H1 (cell line): ENCODE measurements around the gene SS18L1. TPM values are rescaled to one million over a fixed set of nuclear protein-coding genes. Genes with fewer than 3 reads are reported as not detected.

Experiments
- CTCF ChIA-PET: fragments of 300-600 bp; sonication (Branson Sonifier 250); formaldehyde crosslinking; loops from one replicate; lab custom pipeline; 2021; ENCODE audit not compliant: partially characterized antibody; lab: Charles Lee
- POLR2A ChIA-PET: fragments of 300-600 bp; sonication (Branson Sonifier 250); formaldehyde crosslinking; loops from one replicate; lab custom pipeline; 2021; ENCODE audit warnings: inconsistent platforms; ENCODE audit not compliant: partially characterized antibody; lab: Charles Lee
- DNase-seq, 2 experiments: peaks; one replicate each; pipeline versions ENCODE4 v3.0.0 to v3.0.0-alpha.2; 2010 to 2022; ENCODE audit warnings: low spot score in 2 of 2, low read depth in 1 of 2, mixed read lengths in 1 of 2
- FAIRE-seq: peaks from 2 replicates; lab custom pipeline; 2011; peaks lifted over from hg19 to GRCh38; lab: Jason Lieb, UNC
- H2AFZ ChIP-seq: 2 replicates; pipeline ENCODE4 v1.8.1; 2012; ENCODE audit warnings: low read length, inconsistent platforms
- H2AK5ac ChIP-seq: 2 replicates; pipeline ENCODE4 v1.6.1; 2013; ENCODE audit warnings: low read depth, low read length
- H2BK120ac ChIP-seq: replicated peaks from 2 replicates; pipeline ENCODE3; 2013; ENCODE audit warnings: low read depth, low read length, inconsistent platforms
- H2BK12ac ChIP-seq: 2 replicates; pipeline ENCODE4 v1.6.1; 2013; ENCODE audit warnings: low read depth, low read length
- H2BK15ac ChIP-seq: 2 replicates; pipeline ENCODE4 v1.6.1; 2013; ENCODE audit warnings: low read length
- H2BK20ac ChIP-seq: 2 replicates; pipeline ENCODE4 v1.6.1; 2013; ENCODE audit warnings: low read length
- H2BK5ac ChIP-seq: 2 replicates; pipeline ENCODE4 v1.6.1; 2013; ENCODE audit warnings: low read depth, low read length
- H3K14ac ChIP-seq: 2 replicates; pipeline ENCODE4 v1.6.1; 2013; ENCODE audit warnings: inconsistent platforms; ENCODE audit not compliant: insufficient read length
- H3K18ac ChIP-seq: 2 replicates; pipeline ENCODE4 v1.6.1; 2013; ENCODE audit warnings: low read length; ENCODE audit errors: extremely low read depth
- H3K23ac ChIP-seq: 2 replicates; pipeline ENCODE4 v1.6.1; 2013; ENCODE audit warnings: inconsistent platforms; ENCODE audit not compliant: insufficient read length
- H3K23me2 ChIP-seq: 2 replicates; pipeline ENCODE4 v1.6.1; 2013; ENCODE audit warnings: low read depth, low read length
- H3K27ac ChIP-seq: 2 replicates; pipeline ENCODE4 v1.6.1; 2011; ENCODE audit warnings: low read depth, low read length, inconsistent platforms
- H3K27me3 ChIP-seq, 4 experiments: replicated peaks in 1 of 4; 1 replicate in 1 of 4; 2 replicates in 3 of 4; pipeline versions ENCODE4 v1.6.1 to v1.8.1; 2011 to 2013; ENCODE audit warnings: low read length in 3 of 4, mild to moderate bottlenecking in 3 of 4, inconsistent platforms in 2 of 4, mixed read lengths in 2 of 4, moderate library complexity in 1 of 4; ENCODE audit not compliant: control insufficient read depth in 3 of 4, insufficient read depth in 3 of 4; ENCODE audit errors: extremely low read depth in 1 of 4
- H3K36me3 ChIP-seq, 4 experiments: 2 replicates each; pipeline versions ENCODE4 v1.6.1 to v1.8.1; 2011 to 2013; ENCODE audit warnings: mild to moderate bottlenecking in 4 of 4, low read length in 3 of 4, moderate library complexity in 2 of 4, control low read depth in 1 of 4, inconsistent platforms in 1 of 4; ENCODE audit not compliant: insufficient read depth in 4 of 4, control insufficient read depth in 2 of 4
- H3K4ac ChIP-seq: replicated peaks from 2 replicates; pipeline ENCODE3; 2013; ENCODE audit warnings: low read length, low read depth, mixed read lengths, inconsistent platforms; ENCODE audit not compliant: insufficient read length
- H3K4me1 ChIP-seq, 4 experiments: replicated peaks in 1 of 4; 1 replicate in 1 of 4; 2 replicates in 3 of 4; pipeline versions ENCODE4 v1.6.1 to v1.8.1; 2011 to 2013; ENCODE audit warnings: low read length in 3 of 4, inconsistent platforms in 2 of 4, mixed read lengths in 1 of 4; ENCODE audit not compliant: insufficient read depth in 4 of 4, control insufficient read depth in 3 of 4
- H3K4me2 ChIP-seq, 2 experiments: 2 replicates each; pipeline versions ENCODE4 v1.6.1 to v1.8.1; 2011 to 2013; ENCODE audit warnings: low read depth in 2 of 2, low read length in 2 of 2, control low read depth in 1 of 2, inconsistent platforms in 1 of 2, mild to moderate bottlenecking in 1 of 2; ENCODE audit not compliant: insufficient read depth in 1 of 2
- H3K4me3 ChIP-seq, 4 experiments: fragments of 200-600, 300-600 bp in 1 of 4; sonication (generic), shearing (Covaris generic), sonication (Bioruptor Twin) in 1 of 4; 2 replicates each; pipeline versions ENCODE4 v1.5.1 to v1.8.1; 2011 to 2016; ENCODE audit warnings: low read length in 4 of 4, low read depth in 3 of 4, control low read depth in 2 of 4, inconsistent platforms in 2 of 4, mild to moderate bottlenecking in 2 of 4, mixed read lengths in 1 of 4, moderate library complexity in 1 of 4; ENCODE audit not compliant: insufficient read depth in 2 of 4; ENCODE audit errors: extremely low read depth in 1 of 4
- H3K56ac ChIP-seq: replicated peaks from 2 replicates; pipeline ENCODE3; 2013; ENCODE audit warnings: low read depth, mild to moderate bottlenecking, mixed read lengths, low read length, inconsistent platforms; ENCODE audit not compliant: insufficient read length
- H3K79me1 ChIP-seq: 2 replicates; pipeline ENCODE4 v1.6.1; 2013; ENCODE audit warnings: low read depth, low read length, control low read depth
- H3K79me2 ChIP-seq, 2 experiments: 2 replicates each; pipeline versions ENCODE4 v1.6.1 to v1.8.1; 2012 to 2013; ENCODE audit warnings: low read length in 2 of 2, mild to moderate bottlenecking in 2 of 2, inconsistent platforms in 1 of 2; ENCODE audit not compliant: insufficient read depth in 2 of 2, control insufficient read depth in 1 of 2
- H3K9ac ChIP-seq, 4 experiments: replicated peaks in 1 of 4; 1 replicate in 1 of 4; 2 replicates in 3 of 4; pipeline versions ENCODE4 v1.6.1 to v1.8.1; 2011 to 2013; ENCODE audit warnings: low read depth in 3 of 4, low read length in 3 of 4, control low read depth in 2 of 4, mild to moderate bottlenecking in 2 of 4, moderate library complexity in 2 of 4, inconsistent platforms in 1 of 4; ENCODE audit errors: extremely low read depth in 1 of 4
- H3K9me3 ChIP-seq, 2 experiments: 2 replicates each; pipeline versions ENCODE4 v1.6.1 to v1.8.1; 2012 to 2013; ENCODE audit warnings: mild to moderate bottlenecking in 2 of 2, moderate library complexity in 2 of 2, control low read depth in 1 of 2, inconsistent platforms in 1 of 2, low read depth in 1 of 2, low read length in 1 of 2, mixed read lengths in 1 of 2; ENCODE audit not compliant: insufficient read depth in 2 of 2
- H4K20me1 ChIP-seq, 2 experiments: replicated peaks in 1 of 2; 2 replicates each; pipeline versions ENCODE3 to v1.8.1; 2011 to 2013; ENCODE audit warnings: inconsistent platforms in 2 of 2, low read length in 2 of 2, mild to moderate bottlenecking in 1 of 2; ENCODE audit not compliant: insufficient read depth in 2 of 2, control insufficient read depth in 1 of 2
- H4K5ac ChIP-seq: 2 replicates; pipeline ENCODE4 v1.6.1; 2013; ENCODE audit warnings: low read length, low read depth, mixed read lengths, inconsistent platforms; ENCODE audit not compliant: insufficient read length
- H4K8ac ChIP-seq: 2 replicates; pipeline ENCODE4 v1.8.0; 2013; ENCODE audit warnings: mild to moderate bottlenecking, moderate library complexity, low read length, inconsistent platforms; ENCODE audit not compliant: insufficient read depth; ENCODE audit errors: extremely low read depth
- H4K91ac ChIP-seq: replicated peaks from 2 replicates; pipeline ENCODE3; 2013; ENCODE audit warnings: low read length, mixed read lengths, inconsistent platforms; ENCODE audit not compliant: insufficient read length
- BRCA1 ChIP-seq: IDR thresholded peaks from 2 replicates; pipeline ENCODE4 v1.6.1; 2012; ENCODE audit warnings: low read depth, low read length, improper control_type of control experiment
- CHD2 ChIP-seq: IDR thresholded peaks from 2 replicates; pipeline ENCODE4 v1.6.1; 2012; ENCODE audit warnings: low read length, improper control_type of control experiment
- CREB1 ChIP-seq: IDR thresholded peaks from 2 replicates; pipeline ENCODE4 v1.6.1; 2012; ENCODE audit warnings: inconsistent platforms
- CTBP2 ChIP-seq: IDR thresholded peaks from 2 replicates; pipeline ENCODE4 v1.7.0; 2011; ENCODE audit warnings: borderline replicate concordance, mild to moderate bottlenecking, moderate library complexity, mixed read lengths, low read length; ENCODE audit not compliant: insufficient read depth, insufficient read length
- CTCF ChIP-seq, 3 experiments: IDR thresholded peaks; 1 replicate in 2 of 3; 2 replicates in 1 of 3; pipeline versions ENCODE4 v1.5.1 to v1.6.1; 2011; ENCODE audit warnings: low read length in 3 of 3, mild to moderate bottlenecking in 3 of 3, inconsistent platforms in 2 of 3, low read depth in 1 of 3, moderate library complexity in 1 of 3; ENCODE audit not compliant: insufficient read depth in 1 of 3; ENCODE audit errors: control extremely low read depth in 1 of 3
- SP1 ChIP-seq: IDR thresholded peaks from 2 replicates; pipeline ENCODE4 v1.6.1; 2011; ENCODE audit warnings: low read depth, low read length
- YY1 ChIP-seq: IDR thresholded peaks from 2 replicates; pipeline ENCODE4 v1.6.1; 2011; ENCODE audit warnings: low read depth, mild to moderate bottlenecking, low read length
- WGBS, 2 experiments: shearing (Covaris generic) in 1 of 2; methylation state at CpG; one replicate each; pipeline versions ENCODE4 v1.1.6 to v1.1.7; 2013 to 2015; ENCODE audit warnings: low lambda C conversion rate in 2 of 2, mixed read lengths in 2 of 2, inconsistent platforms in 1 of 2, low coverage in 1 of 2, missing lambda C conversion rate in 1 of 2; ENCODE audit not compliant: insufficient replicate concordance in 2 of 2, insufficient coverage in 1 of 2, insufficient read length in 1 of 2; ENCODE audit errors: extremely low coverage in 1 of 2, missing lambda C conversion rate in 1 of 2; 5-methylcytosine and 5-hydroxymethylcytosine counted together
- polyA plus RNA-seq, 7 experiments: library from polyadenylated mRNA; depleted of rRNA in 3 of 7; stranded (reverse) in 5 of 7; unstranded in 2 of 7; fragments of >200 nt in 5 of 7; fragments of 200-250 nt in 2 of 7; gene quantifications; 1 replicate in 5 of 7; 2 replicates in 1 of 7; 4 replicates in 1 of 7; pipeline versions ENCODE4 v1.2.1 to v1.2.3, GENCODE V29; 2011 to 2013; ENCODE audit warnings: missing spikeins in 2 of 7, mixed read lengths in 2 of 7
- total RNA-seq: library from RNA; stranded (reverse); fragmentation: NEBNext Ultra II Directional; extraction: Animal tissue kit (Norgen Biotek cat#: 25700); gene quantifications from 2 replicates; pipeline ENCODE4 v1.2.1, GENCODE V29; 2021

The SS18L1 gene
- total and polyA plus RNA-seq, 2 of the 8 experiments (the other 6 are each of a cell fraction or from before 2014, with no cell fraction given): 28.4 to 29.7 TPM

DNA sequence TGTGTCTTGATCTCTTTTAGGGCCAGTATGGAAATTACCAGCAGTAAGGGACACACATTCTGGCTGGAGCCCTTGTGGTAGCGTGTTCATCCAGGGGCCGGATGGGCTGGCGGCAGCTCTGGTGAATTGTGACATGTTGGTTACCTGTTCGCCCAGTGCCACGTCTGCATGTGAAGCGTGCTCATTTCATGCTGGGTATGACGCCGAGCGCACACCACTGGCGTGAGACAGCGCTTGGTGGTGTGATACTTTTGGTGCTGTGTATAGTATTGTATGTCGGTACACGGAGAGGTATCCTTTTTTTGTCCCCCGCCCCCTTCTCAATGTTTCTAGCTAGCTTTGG is 35.6 kb downstream of the SS18L1 start:
- TF ChIP-seq CREB1 (no peak), CHD2 (no peak), BRCA1 (no peak), YY1 (no peak), SP1 (no peak), CTCF (IDR thresholded peaks at IDR 0.05; ENCODE audit: control extremely low read depth in 1 of 3, insufficient read depth in 1 of 3, low read depth in 1 of 3, low read length in 3 of 3) (no peak), CTBP2 (no peak)
- no peaks in the 10 kb centered on the region for H3K27me3 ChIP-seq
- H3K79me1 ChIP-seq: peaks cover 4% of the 10 kb centered on the region; the same call in 1 of the 2 replicates
- FAIRE-seq (no peak), DNase-seq (no peak)
- no peak overlapping the region for H2BK20ac ChIP-seq
- H2AFZ ChIP-seq: no peak overlapping the region
- H3K79me2 ChIP-seq: peaks cover 6 to 8% of the 10 kb centered on the region in 2 experiments; a peak in 3 of 4 replicates
- no peak overlapping the region for H4K91ac ChIP-seq
- ChIA-PET POLR2A (no interaction called here), CTCF (interaction anchor here (0.6 kb wide), 1 partner anchor 81 kb away, joined by 4 read pairs; no protein-coding TSS in a partner anchor)
- H2BK5ac ChIP-seq: no peak overlapping the region
- H4K8ac ChIP-seq: no peak overlapping the region
- H3K23ac ChIP-seq: no peak overlapping the region
- H3K9ac ChIP-seq: no peak overlapping the region
- H4K5ac ChIP-seq: no peak overlapping the region
- H3K4me3 ChIP-seq: no peak overlapping the region
- no peak overlapping the region for H2AK5ac ChIP-seq
- peaks cover 2 to 21% (median 11%) of the 10 kb centered on the region in 4 experiments; a peak in 6 of 8 replicates for H3K36me3 ChIP-seq
- peaks cover 3% of the 10 kb centered on the region for H3K23me2 ChIP-seq
- H2BK12ac ChIP-seq: no peak overlapping the region
- H3K14ac ChIP-seq: no peak overlapping the region
- H2BK15ac ChIP-seq: no peak overlapping the region
- no peak overlapping the region for H3K56ac ChIP-seq
- H3K9me3 ChIP-seq: no peaks in the 10 kb centered on the region
- H4K20me1 ChIP-seq: peaks cover 0 to 4% of the 10 kb centered on the region in 2 experiments
- H3K27ac ChIP-seq: no peak overlapping the region
- 94% methylated on average over 14 of the region's 14 CpGs; no CpG with 5 or more reads in 1 of the 2 experiments for WGBS, 2 experiments
- no peak overlapping the region for H2BK120ac ChIP-seq
- no peak overlapping the region for H3K4ac ChIP-seq
- H3K4me1 ChIP-seq: peaks cover 0 to 5% (median 1%) of the 10 kb centered on the region in 4 experiments; a peak in 3 of 7 replicates
- H3K18ac ChIP-seq: no peak overlapping the region
- H3K4me2 ChIP-seq: no peak overlapping the region
